HG03432 (cell line): ENCODE data around the gene MTREX.
"Not testable (repeated sequence)": the region's sequence is repeated elsewhere in the genome, so short reads cannot be mapped to it uniquely, and the experiment has no call there.

Experiments used
- ATAC-seq: cut with Tn5 transposase; IDR thresholded peaks from one replicate; pipeline ENCODE4 v1.9.1; 2021; ENCODE audit warnings: mild to moderate bottlenecking, moderate library complexity; ENCODE audit not compliant: unreplicated experiment

Gene MTREX

DNA sequence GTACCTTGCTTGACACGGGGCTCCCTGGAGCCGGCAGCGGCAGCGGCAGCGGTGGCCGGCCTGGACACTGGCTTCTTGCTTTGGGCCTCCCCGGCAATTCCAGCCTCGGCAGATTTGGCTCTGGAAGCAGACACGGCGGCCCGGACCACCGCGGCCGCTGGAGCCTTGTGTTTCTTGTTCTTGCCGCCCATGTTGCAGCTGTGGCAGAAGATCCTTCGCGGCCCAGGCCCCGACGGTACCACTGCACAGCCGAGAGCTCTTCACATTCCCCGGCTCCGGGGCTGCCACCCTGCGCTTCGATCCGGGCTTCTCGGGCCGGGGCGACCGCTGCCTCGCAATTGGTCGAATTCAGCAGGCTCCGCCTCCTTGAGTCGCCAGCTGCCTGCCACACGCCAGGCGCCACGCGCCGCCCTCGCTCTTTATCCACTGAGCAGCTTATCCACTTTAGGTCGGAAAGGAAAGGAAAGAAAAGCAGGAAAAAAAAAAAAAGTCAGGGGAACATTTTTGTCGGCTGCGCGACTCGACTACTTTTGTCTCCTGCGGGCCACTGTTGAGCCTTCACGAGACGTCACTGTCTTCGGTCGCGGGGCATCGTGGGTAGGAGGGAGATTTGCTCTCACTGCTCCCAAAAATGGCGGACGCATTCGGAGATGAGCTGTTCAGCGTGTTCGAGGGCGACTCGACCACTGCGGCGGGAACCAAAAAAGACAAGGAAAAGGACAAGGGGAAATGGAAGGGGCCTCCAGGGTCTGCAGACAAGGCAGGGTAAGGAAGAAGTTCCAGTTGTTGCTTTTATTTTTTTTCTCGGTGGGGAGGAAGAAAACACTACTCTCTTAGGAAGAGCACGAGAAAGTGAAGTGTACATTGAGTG, at the start of gene MTREX, which contains the start of gene DHX29:
Gene MTREX (plus strand): TSS at position 607 of the 871 bp plus-strand sequence. CDS start 25 bp downstream, at position 632.
Gene DHX29 (minus strand): TSS at position 312 of the 871 bp plus-strand sequence. CDS start 121 bp downstream, at position 191.
- ATAC-seq = peak; percentile 95

DNA sequence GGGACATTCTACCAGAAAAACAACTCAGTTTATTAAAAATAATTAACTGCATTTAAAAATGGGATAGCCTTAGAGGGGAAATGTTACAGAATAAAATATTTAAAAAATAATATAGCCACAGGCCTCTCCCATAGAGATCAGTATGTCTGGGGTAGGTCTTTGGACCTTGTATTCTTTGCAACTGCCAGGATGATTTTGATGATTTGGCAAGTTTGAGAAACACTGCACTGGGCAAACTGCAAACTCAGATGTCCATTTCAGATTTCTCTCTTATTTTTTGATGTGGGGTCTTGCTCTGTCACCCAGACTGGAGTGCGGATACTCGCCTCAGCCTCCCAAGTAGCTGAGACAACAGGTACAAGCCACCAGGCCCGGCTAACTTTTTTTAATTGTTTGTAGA, 49.5 kb upstream of the MTREX start:
- no peak for ATAC-seq

DNA sequence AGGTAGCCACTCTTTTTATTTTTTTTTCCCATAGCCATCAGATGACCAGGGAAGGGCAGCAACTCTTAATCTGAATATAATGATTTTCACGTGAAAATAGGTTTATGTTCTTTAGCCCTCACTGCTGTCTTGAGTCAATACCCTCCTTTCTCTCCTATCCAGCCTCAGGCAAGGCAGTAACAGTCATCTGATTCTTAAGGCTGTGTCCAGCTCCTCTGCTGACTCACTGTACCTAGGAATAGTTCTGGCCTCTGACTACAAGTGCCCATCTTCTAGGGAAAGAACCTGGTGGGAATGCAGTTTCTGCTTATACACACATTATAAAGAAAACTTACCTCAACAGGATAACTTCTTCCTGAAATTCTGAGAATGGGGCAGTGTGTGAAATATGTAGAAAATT, 31.0 kb upstream of the MTREX start:
- ATAC-seq = no peak

GRCh38 chr5:55278778-55279177, 29.0 kb upstream of the MTREX start:
- ATAC-seq = no peak

- no peak for ATAC-seq
Measured at GRCh38 chr5:55286411-55286933, 21.3 kb upstream of the MTREX start.

- no peak for ATAC-seq
Measured at GRCh38 chr5:55289808-55290207, 18.0 kb upstream of the MTREX start.

- no peak for ATAC-seq
Measured at GRCh38 chr5:55290991-55291390, 16.8 kb upstream of the MTREX start.

GRCh38 chr5:55294935-55295334, 12.9 kb upstream of the MTREX start:
- no peak for ATAC-seq

GRCh38 chr5:55300890-55301289, 6.9 kb upstream of the MTREX start:
- no peak for ATAC-seq

- no peak for ATAC-seq
Measured at GRCh38 chr5:55303238-55303690, 4.5 kb upstream of the MTREX start.

DNA sequence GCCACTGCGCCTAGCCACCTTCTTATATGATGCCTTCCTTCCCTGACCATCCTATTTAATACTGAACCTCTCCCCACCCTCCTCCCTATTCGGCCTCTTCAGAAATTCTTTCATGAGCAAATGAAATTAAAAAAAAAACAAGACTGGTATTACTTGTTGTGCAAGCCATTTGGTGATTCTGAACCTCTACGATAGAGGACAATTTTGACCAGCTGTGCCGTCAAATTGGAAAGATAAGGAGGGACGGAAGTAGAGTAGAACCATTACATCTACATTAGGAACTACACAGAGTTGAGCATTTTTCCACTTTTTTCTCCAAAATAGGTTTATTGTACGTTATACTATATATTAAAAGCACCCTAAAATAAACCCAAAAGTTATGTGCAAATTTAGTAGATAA, 3.2 kb upstream of the MTREX start:
- no peak for ATAC-seq

DNA sequence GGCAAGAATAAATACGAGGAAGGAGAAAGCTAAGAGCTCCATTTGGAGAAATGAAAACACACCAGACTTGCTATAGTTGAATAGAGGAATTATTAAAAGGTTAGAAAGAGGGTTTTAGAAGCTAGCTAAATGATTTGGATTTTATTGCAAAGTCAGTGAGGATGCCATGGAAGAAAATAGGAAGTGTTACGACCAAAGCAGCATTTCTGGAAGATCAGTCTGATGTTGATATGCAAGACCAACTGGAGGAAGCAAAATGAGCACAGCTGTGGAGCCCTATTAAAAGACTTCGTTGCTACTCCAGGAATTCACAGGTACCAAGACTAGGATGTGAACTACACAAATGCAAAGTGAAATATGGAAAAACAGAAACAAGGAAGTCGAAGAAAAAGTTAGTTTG, 2.4 kb upstream of the MTREX start:
- ATAC-seq = no peak

- ATAC-seq = no peak
Measured at GRCh38 chr5:55306641-55307382, 977 bp upstream of the MTREX start.

GRCh38 chr5:55308254-55308836, 556 bp downstream of the MTREX start:
- ATAC-seq = peak; percentile 11

DNA sequence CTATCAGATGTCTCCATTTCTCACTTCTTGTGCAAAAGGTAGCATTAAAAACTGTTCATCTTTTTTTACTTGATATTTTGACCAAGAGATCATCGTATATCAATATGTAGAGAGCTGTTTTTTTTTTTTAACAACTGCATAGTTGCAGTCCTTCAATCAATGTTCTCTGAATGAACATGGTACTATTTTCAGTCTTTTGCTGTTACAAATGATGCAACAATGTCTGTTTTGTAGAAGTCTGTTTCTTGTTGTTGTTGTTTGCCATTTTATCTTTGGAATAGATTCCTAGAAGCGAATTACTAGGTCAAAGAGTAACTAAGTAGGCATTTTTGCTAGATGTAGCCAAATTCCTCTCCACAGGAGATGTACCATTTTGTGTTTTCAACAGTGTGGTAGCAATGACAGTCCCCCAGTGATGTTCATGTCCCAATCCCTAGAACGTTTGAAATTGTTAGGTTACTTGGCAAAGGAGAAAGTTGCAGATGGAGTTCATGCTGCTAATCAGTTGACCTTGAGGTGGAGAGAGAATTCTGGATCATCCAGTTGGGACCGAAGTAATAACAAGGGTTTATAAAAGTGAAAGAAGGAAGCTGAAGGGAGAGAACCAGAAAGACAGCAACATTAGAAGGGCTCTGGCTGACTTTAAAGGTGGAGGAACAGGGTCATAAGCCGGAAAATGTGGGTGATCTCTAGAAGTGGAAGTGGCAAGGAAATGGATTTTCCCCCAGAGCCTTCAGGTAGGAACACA, 6.3 kb downstream of the MTREX start:
- ATAC-seq = no peak

DNA sequence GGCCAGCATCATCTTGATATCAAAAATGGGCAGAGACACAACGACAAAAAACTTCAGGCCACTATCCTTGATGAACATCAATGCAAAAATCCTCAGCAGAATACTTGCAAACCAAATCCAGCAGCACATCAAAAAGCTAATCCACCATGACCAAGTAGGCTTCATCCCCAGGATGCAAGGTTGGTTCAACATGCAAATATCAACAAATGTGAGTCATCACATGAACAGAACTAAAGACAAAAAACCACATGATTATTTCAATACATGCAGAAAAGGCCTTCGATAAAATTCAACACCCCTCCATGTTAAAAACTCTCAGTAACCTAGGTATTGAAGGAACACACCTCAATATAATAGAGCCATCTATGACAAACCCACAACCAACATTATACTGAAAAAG, 8.5 kb downstream of the MTREX start:
- ATAC-seq = no peak

GRCh38 chr5:55316837-55317236, 9.0 kb downstream of the MTREX start:
- ATAC-seq = no peak

DNA sequence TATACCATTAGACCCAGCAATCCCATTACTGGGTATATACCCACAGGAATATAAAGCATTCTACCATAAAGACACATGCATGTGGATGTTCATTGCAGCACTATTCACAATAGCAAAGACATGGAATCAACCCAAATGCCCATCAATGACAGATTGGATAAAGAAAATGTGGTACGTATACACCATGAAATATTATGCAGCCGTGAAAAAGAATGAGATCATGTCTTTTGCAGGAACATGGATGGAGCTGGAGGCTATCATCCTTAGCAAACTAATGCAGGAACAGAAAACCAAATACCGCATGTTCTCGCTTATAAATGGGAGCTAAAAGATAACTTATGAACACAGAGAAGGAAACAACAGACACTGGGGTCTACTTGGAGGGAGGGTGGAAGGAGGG, 10.4 kb downstream of the MTREX start:
- ATAC-seq = not testable (repeated sequence)

DNA sequence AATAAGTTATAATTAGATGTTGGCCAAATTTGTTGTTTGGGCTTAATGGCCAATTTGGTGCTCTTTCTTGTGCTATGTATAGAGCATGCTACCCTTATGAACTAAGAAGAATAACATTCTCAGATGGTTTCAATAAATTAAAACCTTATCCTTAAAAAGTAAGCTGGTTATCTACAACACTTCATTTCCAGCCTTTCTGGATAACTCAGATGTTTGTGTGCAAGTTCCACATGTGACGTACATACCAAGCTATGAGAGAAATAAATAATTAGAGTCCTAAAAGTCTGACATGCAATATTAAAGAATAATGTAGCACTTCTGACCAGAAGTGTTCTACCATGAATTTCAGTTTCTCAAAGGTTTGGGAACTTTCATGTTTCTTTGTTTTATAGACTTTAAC, 11.7 kb downstream of the MTREX start:
- no peak for ATAC-seq

GRCh38 chr5:55320571-55320970, 12.8 kb downstream of the MTREX start:
- no peak for ATAC-seq

- ATAC-seq = no peak
Measured at GRCh38 chr5:55324006-55324405, 16.2 kb downstream of the MTREX start.
